Neural cell (in vitro differentiated cells): ENCODE results near the gene PCGF3. TPM values are rescaled to one million over a fixed set of nuclear protein-coding genes. Genes with fewer than 3 reads are reported as not detected.

Experiments
- H2AFZ ChIP-seq: fragments of 200-600, 300-800 bp; sonication (generic), shearing (Covaris generic); 2 replicates; pipeline ENCODE4 v1.6.0; 2014; ENCODE audit warnings: low read depth, mild to moderate bottlenecking, antibody characterized with exemption, low read length, moderate library complexity
- H3F3A ChIP-seq: fragments of 200-600 bp; shearing (Covaris generic); 2 replicates; pipeline ENCODE4 v1.6.1; 2016; ENCODE audit warnings: mild to moderate bottlenecking, moderate library complexity, mixed read lengths, antibody characterized with exemption, low read length; ENCODE audit not compliant: insufficient read depth, poor library complexity, severe bottlenecking
- H3K27ac ChIP-seq: fragments of 200-600, 300-800 bp; sonication (generic), shearing (Covaris generic); 2 replicates; pipeline ENCODE4 v1.5.1; 2014; ENCODE audit warnings: mild to moderate bottlenecking, low read length, moderate library complexity
- H3K27me3 ChIP-seq: fragments of 300-800, 200-600 bp; sonication (generic), shearing (Covaris generic); 2 replicates; pipeline ENCODE4 v1.6.0; 2014; ENCODE audit warnings: mild to moderate bottlenecking, low read depth, low read length, moderate library complexity; ENCODE audit not compliant: insufficient read depth
- H3K36me3 ChIP-seq: fragments of 300-800, 200-600 bp; sonication (generic), shearing (Covaris generic); 2 replicates; pipeline ENCODE4 v1.5.1; 2014; ENCODE audit warnings: mild to moderate bottlenecking, antibody characterized with exemption, low read length, moderate library complexity; ENCODE audit not compliant: insufficient read depth
- H3K4me2 ChIP-seq: fragments of 300-800, 200-600 bp; sonication (generic), shearing (Covaris generic); 2 replicates; pipeline ENCODE4 v1.6.0; 2014; ENCODE audit warnings: mild to moderate bottlenecking, low read length
- H3K4me3 ChIP-seq: fragments of 300-800, 200-600 bp; sonication (generic), shearing (Covaris generic); 2 replicates; pipeline ENCODE4 v1.5.1; 2014; ENCODE audit warnings: mild to moderate bottlenecking, low read length, moderate library complexity
- H3K79me2 ChIP-seq: fragments of 200-600 bp; shearing (Covaris generic); replicated peaks from 2 replicates; pipeline ENCODE4 v1.6.0; 2014; ENCODE audit warnings: mild to moderate bottlenecking, low read length, moderate library complexity; ENCODE audit not compliant: insufficient read depth
- H3K9ac ChIP-seq: fragments of 300-800, 200-600 bp; sonication (generic), shearing (Covaris generic); 2 replicates; pipeline ENCODE4 v1.6.1; 2016; ENCODE audit warnings: mild to moderate bottlenecking, low read length, mixed read lengths
- H3K9me2 ChIP-seq: fragments of 200-600 bp; shearing (Covaris generic); 2 replicates; pipeline ENCODE4 v1.6.1; 2016; ENCODE audit warnings: mild to moderate bottlenecking, low read length, mixed read lengths; ENCODE audit not compliant: insufficient read depth
- H3K9me3 ChIP-seq: fragments of 200-600, 300-800 bp; sonication (generic), shearing (Covaris generic); 2 replicates; pipeline ENCODE4 v1.6.1; 2016; ENCODE audit warnings: mild to moderate bottlenecking, mixed run types, low read length, moderate library complexity, mixed read lengths
- H4K20me1 ChIP-seq: fragments of 200-600 bp; shearing (Covaris generic); 2 replicates; pipeline ENCODE4 v1.6.1; 2016; ENCODE audit warnings: mild to moderate bottlenecking, mixed run types; ENCODE audit not compliant: insufficient read depth
- EP300 ChIP-seq: fragments of 450-650 bp; conservative IDR thresholded peaks from 2 replicates; pipeline ENCODE4 v1.6.1; 2014; ENCODE audit warnings: antibody characterized with exemption, mild to moderate bottlenecking, moderate library complexity; ENCODE audit not compliant: poor library complexity, severe bottlenecking
- EZH2 ChIP-seq: fragments of 200-600, 300-800 bp; shearing (Covaris generic), sonication (generic); IDR thresholded peaks from 2 replicates; pipeline ENCODE4 v1.6.1; 2014; ENCODE audit warnings: antibody characterized with exemption, low read length, borderline replicate concordance, mild to moderate bottlenecking; ENCODE audit not compliant: insufficient read depth, poor library complexity, severe bottlenecking
- MXI1 ChIP-seq: fragments of 450-650 bp; conservative IDR thresholded peaks from 2 replicates; pipeline ENCODE4 v1.6.1; 2014; ENCODE audit warnings: antibody characterized with exemption, mild to moderate bottlenecking; ENCODE audit not compliant: poor library complexity, severe bottlenecking
- POLR2AphosphoS5 ChIP-seq: IDR thresholded peaks from 2 replicates; pipeline ENCODE4 v1.6.1; 2012
- RAD21 ChIP-seq: fragments of 450-650 bp; conservative IDR thresholded peaks from 2 replicates; pipeline ENCODE4 v1.6.1; 2014; ENCODE audit warnings: antibody characterized with exemption, mild to moderate bottlenecking, moderate library complexity
- SMC3 ChIP-seq: fragments of 450-650 bp; conservative IDR thresholded peaks from 2 replicates; pipeline ENCODE4 v1.6.1; 2014; ENCODE audit warnings: antibody characterized with exemption, mild to moderate bottlenecking, moderate library complexity; ENCODE audit not compliant: poor library complexity
- TAF1 ChIP-seq: IDR thresholded peaks from 2 replicates; pipeline ENCODE4 v1.6.1; 2012; ENCODE audit warnings: low read depth
- polyA plus RNA-seq: library from polyadenylated mRNA; depleted of rRNA; stranded (reverse); fragments of >200 nt; gene quantifications from 2 replicates; pipeline ENCODE4 v1.2.3, GENCODE V29; 2014
- TF ChIP-seq, protein P1 (sequence below): IDR thresholded peaks from 2 replicates; pipeline ENCODE4 v1.6.1; 2012; ENCODE audit warnings: borderline replicate concordance
- TF ChIP-seq, protein P2 (sequence below): fragments of 450-650 bp; IDR thresholded peaks from 2 replicates; pipeline ENCODE4 v1.5.1; 2014; ENCODE audit warnings: antibody characterized with exemption, mild to moderate bottlenecking, moderate library complexity; ENCODE audit not compliant: poor library complexity, severe bottlenecking

The PCGF3 gene
- polyA plus RNA-seq, 1 donor from 2014 or later = 117 TPM

DNA sequence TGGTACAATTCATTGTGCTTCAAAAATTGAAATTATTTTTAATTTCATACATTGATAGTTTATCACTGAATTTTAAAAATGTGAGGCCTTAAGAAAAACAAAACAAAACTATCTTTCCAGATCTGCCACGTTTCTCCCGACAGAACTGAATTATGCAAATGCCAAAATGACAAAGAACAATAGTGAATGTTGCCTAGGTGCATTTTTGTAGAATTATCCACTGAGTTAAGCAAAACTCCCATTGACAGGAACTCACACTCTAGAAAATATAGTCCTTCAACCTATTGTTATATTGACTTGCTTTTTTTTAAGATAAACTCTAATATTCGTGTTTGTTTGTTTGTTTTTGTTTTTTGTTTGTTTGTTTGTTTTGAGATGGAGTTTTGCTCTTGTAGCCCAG lies 6.5 kb downstream of the PCGF3 start:
- Histone ChIP-seq H3K79me2 (peaks cover 67% of the 10 kb centered on the region), H3K9me3 (no peaks in the 10 kb centered on the region)
- TF ChIP-seq MXI1 (no peak), POLR2AphosphoS5 (no peak), EZH2 (no peak), SMC3 (no peak), RAD21 (no peak), TAF1 (no peak), EP300 (no peak)
- TF ChIP-seq, protein P1, sequence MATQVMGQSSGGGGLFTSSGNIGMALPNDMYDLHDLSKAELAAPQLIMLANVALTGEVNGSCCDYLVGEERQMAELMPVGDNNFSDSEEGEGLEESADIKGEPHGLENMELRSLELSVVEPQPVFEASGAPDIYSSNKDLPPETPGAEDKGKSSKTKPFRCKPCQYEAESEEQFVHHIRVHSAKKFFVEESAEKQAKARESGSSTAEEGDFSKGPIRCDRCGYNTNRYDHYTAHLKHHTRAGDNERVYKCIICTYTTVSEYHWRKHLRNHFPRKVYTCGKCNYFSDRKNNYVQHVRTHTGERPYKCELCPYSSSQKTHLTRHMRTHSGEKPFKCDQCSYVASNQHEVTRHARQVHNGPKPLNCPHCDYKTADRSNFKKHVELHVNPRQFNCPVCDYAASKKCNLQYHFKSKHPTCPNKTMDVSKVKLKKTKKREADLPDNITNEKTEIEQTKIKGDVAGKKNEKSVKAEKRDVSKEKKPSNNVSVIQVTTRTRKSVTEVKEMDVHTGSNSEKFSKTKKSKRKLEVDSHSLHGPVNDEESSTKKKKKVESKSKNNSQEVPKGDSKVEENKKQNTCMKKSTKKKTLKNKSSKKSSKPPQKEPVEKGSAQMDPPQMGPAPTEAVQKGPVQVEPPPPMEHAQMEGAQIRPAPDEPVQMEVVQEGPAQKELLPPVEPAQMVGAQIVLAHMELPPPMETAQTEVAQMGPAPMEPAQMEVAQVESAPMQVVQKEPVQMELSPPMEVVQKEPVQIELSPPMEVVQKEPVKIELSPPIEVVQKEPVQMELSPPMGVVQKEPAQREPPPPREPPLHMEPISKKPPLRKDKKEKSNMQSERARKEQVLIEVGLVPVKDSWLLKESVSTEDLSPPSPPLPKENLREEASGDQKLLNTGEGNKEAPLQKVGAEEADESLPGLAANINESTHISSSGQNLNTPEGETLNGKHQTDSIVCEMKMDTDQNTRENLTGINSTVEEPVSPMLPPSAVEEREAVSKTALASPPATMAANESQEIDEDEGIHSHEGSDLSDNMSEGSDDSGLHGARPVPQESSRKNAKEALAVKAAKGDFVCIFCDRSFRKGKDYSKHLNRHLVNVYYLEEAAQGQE = no peak
- TF ChIP-seq, protein P2, sequence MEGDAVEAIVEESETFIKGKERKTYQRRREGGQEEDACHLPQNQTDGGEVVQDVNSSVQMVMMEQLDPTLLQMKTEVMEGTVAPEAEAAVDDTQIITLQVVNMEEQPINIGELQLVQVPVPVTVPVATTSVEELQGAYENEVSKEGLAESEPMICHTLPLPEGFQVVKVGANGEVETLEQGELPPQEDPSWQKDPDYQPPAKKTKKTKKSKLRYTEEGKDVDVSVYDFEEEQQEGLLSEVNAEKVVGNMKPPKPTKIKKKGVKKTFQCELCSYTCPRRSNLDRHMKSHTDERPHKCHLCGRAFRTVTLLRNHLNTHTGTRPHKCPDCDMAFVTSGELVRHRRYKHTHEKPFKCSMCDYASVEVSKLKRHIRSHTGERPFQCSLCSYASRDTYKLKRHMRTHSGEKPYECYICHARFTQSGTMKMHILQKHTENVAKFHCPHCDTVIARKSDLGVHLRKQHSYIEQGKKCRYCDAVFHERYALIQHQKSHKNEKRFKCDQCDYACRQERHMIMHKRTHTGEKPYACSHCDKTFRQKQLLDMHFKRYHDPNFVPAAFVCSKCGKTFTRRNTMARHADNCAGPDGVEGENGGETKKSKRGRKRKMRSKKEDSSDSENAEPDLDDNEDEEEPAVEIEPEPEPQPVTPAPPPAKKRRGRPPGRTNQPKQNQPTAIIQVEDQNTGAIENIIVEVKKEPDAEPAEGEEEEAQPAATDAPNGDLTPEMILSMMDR = no peak

DNA sequence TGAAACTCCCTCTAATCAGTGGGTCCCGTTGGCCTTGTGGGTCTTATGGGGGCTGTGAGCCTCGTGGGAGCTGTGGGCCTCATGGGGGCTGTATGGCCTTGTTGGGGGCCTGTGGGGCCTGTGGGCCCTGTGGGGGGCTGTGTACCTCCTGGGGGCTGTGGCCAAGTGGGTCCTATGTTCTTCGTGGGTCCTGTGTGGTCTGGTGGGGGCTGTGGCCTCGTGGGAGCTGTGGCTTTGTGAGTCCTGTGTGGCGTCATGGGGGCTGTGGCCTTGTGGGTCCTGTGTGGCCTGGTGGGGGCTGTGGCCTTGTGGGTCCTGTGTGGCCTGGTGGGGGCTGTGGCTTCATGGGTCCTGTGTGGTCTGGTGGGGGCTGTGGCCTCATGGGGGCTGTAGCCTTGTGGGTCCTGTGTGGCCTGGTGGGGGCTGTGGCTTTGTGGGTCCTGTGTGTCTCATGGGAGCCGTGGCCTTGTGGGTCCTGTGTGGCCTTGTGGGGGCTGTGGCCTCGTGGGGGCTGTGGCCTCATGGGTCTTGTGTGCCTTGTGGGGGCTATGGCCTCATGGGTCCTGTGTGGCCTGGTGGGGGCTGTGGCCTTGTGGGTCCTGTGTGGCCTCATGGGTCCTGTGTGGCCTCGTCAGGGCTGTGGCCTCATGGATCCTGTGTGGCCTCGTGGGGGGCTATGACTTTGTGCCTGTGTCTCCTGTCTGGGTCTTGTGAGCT lies 7.4 kb downstream of the PCGF3 start:
- H3K36me3 ChIP-seq = no peaks in the 10 kb centered on the region
- no peak overlapping the region for H2AFZ ChIP-seq
- H3K9me2 ChIP-seq = no peaks in the 10 kb centered on the region
- H3K9ac ChIP-seq = no peak overlapping the region
- H3K27ac ChIP-seq = no peak overlapping the region
- no peak for TF ChIP-seq RAD21
- peaks cover 6% of the 10 kb centered on the region for H3F3A ChIP-seq
- no peaks in the 10 kb centered on the region for H3K27me3 ChIP-seq
- peaks cover 68% of the 10 kb centered on the region for H3K79me2 ChIP-seq
- H3K4me2 ChIP-seq = no peak overlapping the region
- H4K20me1 ChIP-seq = peaks cover 38% of the 10 kb centered on the region
- no peaks in the 10 kb centered on the region for H3K9me3 ChIP-seq
- no peak overlapping the region for H3K4me3 ChIP-seq

More for the DNA sequence above, 6.5 kb downstream of the PCGF3 start:
- Histone ChIP-seq H3K4me2 (no peak overlapping the region), H3K9ac (no peak overlapping the region), H3F3A (peaks cover 6% of the 10 kb centered on the region), H4K20me1 (peaks cover 32% of the 10 kb centered on the region), H3K27me3 (no peaks in the 10 kb centered on the region), H3K27ac (no peak overlapping the region), H3K9me2 (no peaks in the 10 kb centered on the region), H3K36me3 (no peaks in the 10 kb centered on the region), H3K4me3 (no peak overlapping the region), H2AFZ (no peak overlapping the region)
